Prostate gland (tissue), 2 donors: ENCODE data around the gene TLDC2.

Experiments
- POLR2AphosphoS5 ChIP-seq: sonication (generic); formaldehyde crosslinking; IDR thresholded peaks from one replicate; pipeline ENCODE4 v1.6.1; 2017; ENCODE audit warnings: antibody characterized with exemption
- TF ChIP-seq, protein P1 (sequence below), 4 experiments: fragments of 200-600 bp in 2 of 4; fragments of 450-650 bp in 2 of 4; sonication (generic) in 2 of 4; IDR thresholded peaks; 1 replicate in 3 of 4; 2 replicates in 1 of 4; pipeline ENCODE4 v1.5.1; 2016 to 2019; ENCODE audit warnings: antibody characterized with exemption in 4 of 4, mild to moderate bottlenecking in 2 of 4, moderate library complexity in 2 of 4

GRCh38 chr20:36886859-36887751 is 11.2 kb downstream of the TLDC2 start:
- TF ChIP-seq, protein P1, sequence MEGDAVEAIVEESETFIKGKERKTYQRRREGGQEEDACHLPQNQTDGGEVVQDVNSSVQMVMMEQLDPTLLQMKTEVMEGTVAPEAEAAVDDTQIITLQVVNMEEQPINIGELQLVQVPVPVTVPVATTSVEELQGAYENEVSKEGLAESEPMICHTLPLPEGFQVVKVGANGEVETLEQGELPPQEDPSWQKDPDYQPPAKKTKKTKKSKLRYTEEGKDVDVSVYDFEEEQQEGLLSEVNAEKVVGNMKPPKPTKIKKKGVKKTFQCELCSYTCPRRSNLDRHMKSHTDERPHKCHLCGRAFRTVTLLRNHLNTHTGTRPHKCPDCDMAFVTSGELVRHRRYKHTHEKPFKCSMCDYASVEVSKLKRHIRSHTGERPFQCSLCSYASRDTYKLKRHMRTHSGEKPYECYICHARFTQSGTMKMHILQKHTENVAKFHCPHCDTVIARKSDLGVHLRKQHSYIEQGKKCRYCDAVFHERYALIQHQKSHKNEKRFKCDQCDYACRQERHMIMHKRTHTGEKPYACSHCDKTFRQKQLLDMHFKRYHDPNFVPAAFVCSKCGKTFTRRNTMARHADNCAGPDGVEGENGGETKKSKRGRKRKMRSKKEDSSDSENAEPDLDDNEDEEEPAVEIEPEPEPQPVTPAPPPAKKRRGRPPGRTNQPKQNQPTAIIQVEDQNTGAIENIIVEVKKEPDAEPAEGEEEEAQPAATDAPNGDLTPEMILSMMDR (IDR thresholded peaks at IDR 0.05): peak; percentile 76 to 94 (median 90)
- TF ChIP-seq POLR2AphosphoS5: peak; percentile 52
